ENCODE measurements around the gene UNC79. TPM values are rescaled to one million over a fixed set of nuclear protein-coding genes. Genes with fewer than 3 reads are reported as not detected.

UNC79 gene
- total RNA-seq, 1 donor from 2014 or later, result 0.25 TPM

DNA sequence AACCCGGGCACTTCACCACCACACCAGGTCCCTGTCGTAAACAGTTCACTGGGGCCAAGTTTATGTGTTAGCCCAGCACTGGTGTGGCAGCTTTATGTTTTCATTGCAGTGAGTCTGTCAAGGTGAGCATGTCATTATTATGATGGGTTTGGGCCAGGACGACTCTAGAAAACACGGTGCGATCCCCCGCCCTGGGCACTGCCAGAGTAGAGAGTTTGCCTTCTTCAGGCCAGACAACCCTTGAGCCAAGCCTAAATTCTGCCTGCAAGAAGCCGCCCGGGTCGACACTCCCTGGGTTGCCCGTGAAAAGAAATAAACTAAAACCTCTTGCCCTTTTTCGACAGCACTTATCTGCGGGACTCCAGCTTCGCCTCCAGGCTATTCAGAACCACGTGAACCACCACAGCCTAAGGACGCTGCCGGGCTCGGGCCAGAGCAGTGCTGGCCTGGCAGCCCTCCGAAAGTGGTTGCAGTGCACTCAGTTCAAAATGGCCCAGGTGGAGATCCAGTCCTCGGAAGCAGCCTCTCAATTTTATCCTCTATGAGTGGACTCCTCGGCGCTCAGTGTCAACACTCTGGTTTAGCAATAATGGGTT lies 275.7 kb downstream of the UNC79 start:
- DNase-seq, result no peak
- intact Hi-C loops (cut with micrococcal nuclease), result no loop called here

GRCh38 chr14:93707475-93707874 lies 276.7 kb downstream of the UNC79 start:
- intact Hi-C loops (cut with micrococcal nuclease), result no loop called here
- no peak for DNase-seq
- peaks cover 6% of the 10 kb centered on the region for H3K4me1 ChIP-seq
- no peak for TF ChIP-seq CTCF (IDR thresholded peaks at IDR 0.05; ENCODE audit: borderline replicate concordance)
- no peak overlapping the region for H3K27ac ChIP-seq (replicated peaks)
- H3K27me3 ChIP-seq (ENCODE audit: low read depth), result peaks cover 23% of the 10 kb centered on the region
- no peaks in the 10 kb centered on the region for H3K36me3 ChIP-seq
- H3K9me3 ChIP-seq (replicated peaks), result no peaks in the 10 kb centered on the region
- no peak overlapping the region for H3K4me3 ChIP-seq

More for the DNA sequence above, 275.7 kb downstream of the UNC79 start:
- Histone ChIP-seq H3K27ac (replicated peaks) (no peak overlapping the region), H3K4me3 (no peak overlapping the region), H3K36me3 (no peaks in the 10 kb centered on the region), H3K4me1 (peaks cover 6% of the 10 kb centered on the region), H3K9me3 (replicated peaks) (no peaks in the 10 kb centered on the region), H3K27me3 (ENCODE audit: low read depth) (peaks cover 21% of the 10 kb centered on the region)
- no peak for TF ChIP-seq CTCF (IDR thresholded peaks at IDR 0.05; ENCODE audit: borderline replicate concordance)

GRCh38 chr14:93708311-93708734 lies 277.6 kb downstream of the UNC79 start:
- TF ChIP-seq CTCF (IDR thresholded peaks at IDR 0.05; ENCODE audit: borderline replicate concordance), result no peak
- no peak for DNase-seq
- no peaks in the 10 kb centered on the region for H3K36me3 ChIP-seq
- no peaks in the 10 kb centered on the region for H3K9me3 ChIP-seq (replicated peaks)
- H3K27ac ChIP-seq (replicated peaks), result no peak overlapping the region
- no peak overlapping the region for H3K4me3 ChIP-seq
- H3K4me1 ChIP-seq, result peaks cover 6% of the 10 kb centered on the region
- intact Hi-C loops (cut with micrococcal nuclease), result no loop called here
- peaks cover 22% of the 10 kb centered on the region for H3K27me3 ChIP-seq (ENCODE audit: low read depth)

GRCh38 chr14:93708800-93709199 lies 278.1 kb downstream of the UNC79 start:
- Histone ChIP-seq H3K4me1 (peaks cover 6% of the 10 kb centered on the region), H3K36me3 (no peaks in the 10 kb centered on the region), H3K27ac (replicated peaks) (no peak overlapping the region), H3K4me3 (no peak overlapping the region), H3K9me3 (replicated peaks) (no peaks in the 10 kb centered on the region), H3K27me3 (ENCODE audit: low read depth) (peaks cover 17% of the 10 kb centered on the region)
- no peak for TF ChIP-seq CTCF (IDR thresholded peaks at IDR 0.05; ENCODE audit: borderline replicate concordance)
- intact Hi-C loops (cut with micrococcal nuclease), result no loop called here
- DNase-seq, result no peak

GRCh38 chr14:93709249-93709648 lies 278.5 kb downstream of the UNC79 start:
- TF ChIP-seq CTCF (IDR thresholded peaks at IDR 0.05; ENCODE audit: borderline replicate concordance), result no peak
- no peak overlapping the region for H3K4me3 ChIP-seq
- peaks cover 6% of the 10 kb centered on the region for H3K4me1 ChIP-seq
- no peaks in the 10 kb centered on the region for H3K9me3 ChIP-seq (replicated peaks)
- no peak overlapping the region for H3K27ac ChIP-seq (replicated peaks)
- peaks cover 18% of the 10 kb centered on the region for H3K27me3 ChIP-seq (ENCODE audit: low read depth)
- H3K36me3 ChIP-seq, result no peaks in the 10 kb centered on the region
- DNase-seq, result no peak
- intact Hi-C loops (cut with micrococcal nuclease), result no loop called here

Measured in left ventricle myocardium inferior (tissue), 1 donor.